WI38 (cell line): Measurements from ENCODE around the gene OLFM4.

Experiments
- H3K4me3 ChIP-seq: 2 replicates; pipeline ENCODE4 v1.5.1; 2011; ENCODE audit warnings: low read depth, mild to moderate bottlenecking, control low read depth, low read length
- TF ChIP-seq, protein P1 (sequence below): IDR thresholded peaks from 2 replicates; pipeline ENCODE4 v1.5.1; 2012; ENCODE audit warnings: low read depth, mild to moderate bottlenecking, control low read depth, low read length

Gene OLFM4

GRCh38 chr13:52992110-52992509, 36.5 kb upstream of the OLFM4 start:
- no peak overlapping the region for H3K4me3 ChIP-seq
- TF ChIP-seq, protein P1, sequence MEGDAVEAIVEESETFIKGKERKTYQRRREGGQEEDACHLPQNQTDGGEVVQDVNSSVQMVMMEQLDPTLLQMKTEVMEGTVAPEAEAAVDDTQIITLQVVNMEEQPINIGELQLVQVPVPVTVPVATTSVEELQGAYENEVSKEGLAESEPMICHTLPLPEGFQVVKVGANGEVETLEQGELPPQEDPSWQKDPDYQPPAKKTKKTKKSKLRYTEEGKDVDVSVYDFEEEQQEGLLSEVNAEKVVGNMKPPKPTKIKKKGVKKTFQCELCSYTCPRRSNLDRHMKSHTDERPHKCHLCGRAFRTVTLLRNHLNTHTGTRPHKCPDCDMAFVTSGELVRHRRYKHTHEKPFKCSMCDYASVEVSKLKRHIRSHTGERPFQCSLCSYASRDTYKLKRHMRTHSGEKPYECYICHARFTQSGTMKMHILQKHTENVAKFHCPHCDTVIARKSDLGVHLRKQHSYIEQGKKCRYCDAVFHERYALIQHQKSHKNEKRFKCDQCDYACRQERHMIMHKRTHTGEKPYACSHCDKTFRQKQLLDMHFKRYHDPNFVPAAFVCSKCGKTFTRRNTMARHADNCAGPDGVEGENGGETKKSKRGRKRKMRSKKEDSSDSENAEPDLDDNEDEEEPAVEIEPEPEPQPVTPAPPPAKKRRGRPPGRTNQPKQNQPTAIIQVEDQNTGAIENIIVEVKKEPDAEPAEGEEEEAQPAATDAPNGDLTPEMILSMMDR: no peak

DNA sequence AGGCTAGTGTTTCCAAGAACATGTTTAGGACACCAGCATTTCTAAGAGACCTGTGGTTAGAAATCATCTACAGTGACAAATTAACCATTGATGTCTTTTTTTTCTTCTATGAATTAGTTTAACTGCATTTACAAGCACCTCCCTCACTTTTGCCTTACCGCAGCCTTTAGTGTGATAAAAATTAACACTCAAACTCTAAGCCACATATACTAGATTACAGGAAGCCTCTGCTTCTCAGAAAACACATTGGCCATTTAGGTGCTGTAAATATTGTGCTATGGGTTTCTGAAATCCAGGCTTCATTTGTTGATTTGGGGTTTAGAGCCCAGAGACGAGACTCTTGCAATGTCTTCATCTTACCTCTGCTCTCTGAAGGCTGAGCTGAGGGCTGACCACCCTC, 34.6 kb upstream of the OLFM4 start:
- TF ChIP-seq, protein P1: no peak
- no peak overlapping the region for H3K4me3 ChIP-seq

GRCh38 chr13:52994865-52995264, 33.7 kb upstream of the OLFM4 start:
- TF ChIP-seq, protein P1: no peak
- H3K4me3 ChIP-seq: no peak overlapping the region

DNA sequence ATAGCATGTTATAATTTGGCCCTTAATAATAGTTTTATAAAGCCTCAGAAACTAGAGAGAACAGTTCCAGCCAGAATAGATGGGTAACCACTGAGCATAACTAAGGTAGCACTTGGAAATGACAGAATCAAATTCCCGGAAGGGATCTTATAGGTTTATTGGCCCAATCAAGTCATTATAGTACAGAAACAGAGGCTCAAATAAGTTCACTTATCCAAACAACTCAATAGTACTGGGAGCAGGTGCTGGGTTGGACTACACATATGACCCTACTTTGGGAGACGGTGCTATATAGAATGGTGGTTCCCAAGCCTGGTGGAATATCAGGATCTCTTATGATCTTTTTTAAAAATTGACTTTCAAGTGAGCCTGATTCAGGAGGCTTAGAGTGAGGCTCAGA, 32.7 kb upstream of the OLFM4 start:
- H3K4me3 ChIP-seq: no peak overlapping the region
- TF ChIP-seq, protein P1: no peak

GRCh38 chr13:52997951-52998876, 30.4 kb upstream of the OLFM4 start:
- TF ChIP-seq, protein P1: no peak
- H3K4me3 ChIP-seq: no peak overlapping the region

- TF ChIP-seq, protein P1: no peak
- no peak overlapping the region for H3K4me3 ChIP-seq
These were observed 29.4 kb upstream of the OLFM4 start for GRCh38 chr13:52999093-52999696.
